ENCODE results near the gene CAPNS1.

GRCh38 chr19:36172852-36173251 is 33.0 kb downstream of the CAPNS1 start:
- TF ChIP-seq YY1 (IDR thresholded peaks at IDR 0.05; ENCODE audit: insufficient read depth, insufficient replicate concordance, low read depth, low read length) (no peak), BRCA1 (CRISPR knock-in tag; IDR thresholded peaks at IDR 0.05) (no peak)

All from HepG2 (cell line).